PC-3 (cell line): Measurements from ENCODE around the gene XAGE1B.
"Not testable (repeated sequence)": the region's sequence is repeated elsewhere in the genome, so short reads cannot be mapped to it uniquely, and the experiment has no call there.

Experiments
- CTCF ChIP-seq: fragments of 300-600 bp; sonication (generic); conservative IDR thresholded peaks from 2 replicates; pipeline ENCODE4 v1.5.1; 2017; ENCODE audit warnings: antibody characterized with exemption, low read depth, mild to moderate bottlenecking, low read length
- EZH2 ChIP-seq: fragments of 300-600 bp; sonication (generic); IDR thresholded peaks from one replicate; pipeline ENCODE4 v1.6.1; 2017; ENCODE audit warnings: antibody characterized with exemption, mild to moderate bottlenecking, low read length; ENCODE audit not compliant: unreplicated experiment

- not testable (repeated sequence) for TF ChIP-seq CTCF, EZH2
These were observed 45.6 kb downstream of the XAGE1B start for GRCh38 chrX:52471301-52471700.
